HG02973 (cell line): ENCODE measurements around the gene NEDD8.
A peak's percentile ranks its signal among the peaks of the same experiment; 100 is the strongest.

Experiments used
- ATAC-seq: cut with Tn5 transposase; IDR thresholded peaks from one replicate; pipeline ENCODE4 v1.9.1; 2021; ENCODE audit warnings: moderate library complexity; ENCODE audit not compliant: unreplicated experiment

NEDD8 gene

DNA sequence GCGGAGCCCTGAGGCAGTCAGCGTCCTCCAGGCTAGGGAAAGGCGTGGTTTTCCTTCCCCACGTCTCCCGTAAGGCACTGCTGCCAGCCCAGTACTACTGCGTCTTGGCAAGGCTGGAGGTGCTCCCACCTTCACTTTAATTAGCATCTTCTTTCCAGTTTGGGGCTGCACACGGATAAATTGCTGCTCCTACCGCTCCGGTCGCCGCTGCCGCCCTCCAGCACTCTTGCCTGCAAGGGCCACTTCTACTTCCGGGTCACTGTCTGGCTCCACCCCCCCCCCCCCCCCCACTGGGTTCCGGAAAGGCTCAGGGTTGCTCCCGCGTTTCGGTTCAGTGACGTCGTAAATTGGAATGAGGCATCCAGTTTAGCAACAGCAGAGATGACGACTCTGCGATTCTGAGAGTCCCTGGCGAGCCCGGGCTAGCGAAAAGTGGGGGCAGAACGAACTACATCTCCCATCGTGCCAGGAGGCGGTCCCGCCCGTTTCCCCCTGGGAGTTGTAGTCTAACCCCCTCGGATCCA lies at the start of gene NEDD8:
Gene NEDD8, minus strand, starts transcription at position 247 of the 524 bp plus-strand sequence. Its CDS starts 100 bp downstream, at position 147.
- peak; percentile 62 for ATAC-seq

- ATAC-seq = no peak
These were observed 49.5 kb upstream of the NEDD8 start for GRCh38 chr14:24281636-24282035.

DNA sequence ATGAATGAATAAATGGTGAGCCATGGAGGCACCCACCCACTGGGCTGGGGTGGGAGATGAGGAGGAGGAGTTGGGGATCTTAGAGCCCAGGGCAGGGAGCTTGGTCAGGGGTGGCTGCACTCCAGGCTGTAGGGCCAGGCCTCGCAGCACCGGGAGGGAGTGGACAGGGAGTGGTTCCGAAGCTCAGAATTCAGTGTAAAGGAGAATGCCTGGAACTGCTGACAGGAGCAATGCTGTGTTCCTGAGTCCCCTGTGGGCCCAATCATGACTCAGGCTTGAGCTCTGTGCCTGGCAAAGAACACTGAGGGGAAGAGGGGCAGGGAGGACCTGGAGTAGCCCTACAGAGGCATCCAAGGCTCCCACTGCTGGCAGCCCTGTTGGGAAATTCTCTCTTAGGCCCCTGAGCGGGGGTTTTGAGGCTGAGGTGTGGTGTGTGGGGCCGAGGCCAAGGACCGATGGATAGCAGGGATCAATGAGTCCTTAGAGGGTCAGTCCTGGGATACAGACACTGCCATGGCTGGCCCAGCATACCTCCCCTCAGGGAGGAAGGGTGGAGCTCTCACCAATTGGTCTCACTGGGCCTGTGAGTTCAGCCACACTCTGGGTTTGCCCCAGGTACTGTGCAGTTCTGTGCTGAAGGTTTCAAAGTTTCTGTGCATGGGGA lies 48.8 kb upstream of the NEDD8 start:
- no peak for ATAC-seq

- no peak for ATAC-seq
These were observed 47.4 kb upstream of the NEDD8 start for GRCh38 chr14:24279301-24280186.

- no peak for ATAC-seq
These were observed 46.3 kb upstream of the NEDD8 start for GRCh38 chr14:24278424-24278823.

DNA sequence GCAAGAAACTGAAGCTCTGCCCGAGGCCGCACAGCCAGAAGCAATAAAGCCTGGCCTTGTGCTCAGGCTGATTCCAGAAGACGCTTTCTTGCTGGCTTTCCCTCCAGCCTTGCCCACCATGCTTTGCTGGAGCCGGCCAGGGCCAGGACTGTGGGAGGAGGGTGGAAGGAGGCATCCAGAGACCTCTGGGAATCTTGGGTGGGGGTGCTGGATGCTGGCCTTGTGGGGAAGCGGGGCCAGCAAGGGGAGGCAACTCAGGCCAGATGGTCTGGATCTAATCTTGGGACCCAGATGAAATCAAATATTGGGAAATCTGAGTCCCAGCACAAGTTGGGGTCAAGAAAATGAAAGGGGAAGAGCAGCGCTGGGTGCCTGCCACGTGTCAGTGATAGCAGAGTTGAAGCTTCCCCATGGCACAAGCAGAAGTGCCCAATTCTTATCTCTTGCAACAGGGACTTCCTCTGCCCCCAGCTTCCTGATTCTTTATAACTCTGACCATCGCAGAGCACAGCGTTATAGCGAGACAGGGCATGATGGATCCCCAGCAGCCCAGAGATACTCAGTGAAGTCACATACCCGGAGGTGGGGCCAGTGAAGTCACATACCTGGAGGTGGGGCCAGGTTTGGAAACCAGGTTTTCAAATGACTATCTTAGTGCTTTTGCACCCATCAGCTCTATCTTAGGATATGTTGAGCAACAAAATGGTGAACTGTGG lies 45.6 kb upstream of the NEDD8 start:
- ATAC-seq = no peak

DNA sequence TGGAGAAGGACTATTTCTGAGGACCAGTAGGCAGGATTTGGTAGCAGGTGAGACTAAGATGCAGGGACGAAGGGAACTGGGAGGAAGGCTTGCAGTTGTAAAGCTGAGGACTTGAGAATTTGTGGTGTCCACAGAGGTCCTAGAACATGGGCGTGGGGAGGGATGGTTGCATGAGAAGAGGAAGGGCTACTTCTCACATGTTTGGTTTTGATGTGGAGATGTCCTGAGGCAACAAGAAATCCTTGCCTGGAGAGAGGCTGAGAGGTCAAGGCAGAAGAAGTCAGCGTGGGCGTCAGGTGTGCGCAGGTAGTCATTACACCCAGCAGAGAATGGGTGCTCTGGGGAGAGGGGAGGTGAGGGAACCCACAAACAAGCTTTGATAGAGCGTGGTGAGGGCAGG lies 44.9 kb upstream of the NEDD8 start:
- no peak for ATAC-seq

DNA sequence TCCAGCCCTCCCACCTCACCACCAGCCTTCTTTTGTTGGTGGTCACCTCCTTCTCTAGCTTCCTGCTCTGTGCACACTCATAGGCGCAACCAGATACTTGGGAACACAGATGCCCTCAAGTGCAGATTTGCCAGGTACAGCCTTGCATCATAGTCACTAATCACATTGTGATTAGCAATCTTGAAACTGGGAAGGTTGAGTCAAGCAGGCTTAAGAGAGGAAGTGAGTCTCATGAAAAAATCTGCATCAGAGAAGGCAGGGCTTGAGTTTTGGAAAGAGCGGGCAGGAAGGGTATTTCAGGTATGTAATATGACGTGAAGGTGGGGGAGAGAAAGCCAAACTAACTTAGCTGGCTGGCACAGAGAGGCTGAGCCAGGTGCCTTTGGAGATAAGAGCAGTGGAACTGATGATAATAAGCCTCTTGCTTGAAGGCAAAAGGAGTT lies 42.0 kb upstream of the NEDD8 start:
- ATAC-seq = peak; percentile 44

- no peak for ATAC-seq
These were observed 41.3 kb upstream of the NEDD8 start for GRCh38 chr14:24273422-24273998.

DNA sequence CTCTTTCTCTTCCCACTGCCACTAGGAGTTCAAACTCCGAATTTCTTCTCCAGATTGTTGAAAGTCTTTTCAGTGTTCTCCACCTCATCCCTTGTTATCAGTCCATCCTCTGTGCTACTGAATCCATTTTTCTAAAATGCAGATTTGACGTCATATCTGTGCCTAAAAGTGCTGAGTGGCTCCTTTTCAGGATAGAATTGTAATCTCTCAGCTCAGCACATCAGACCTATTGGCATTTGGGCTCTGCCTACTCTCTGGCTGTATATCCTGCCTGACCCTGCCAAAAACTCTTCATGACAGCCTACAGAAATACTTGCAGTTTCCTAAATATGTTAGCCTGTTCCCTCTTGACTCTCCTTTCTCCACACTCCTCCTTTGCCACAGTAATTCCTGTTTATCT lies 40.3 kb upstream of the NEDD8 start:
- ATAC-seq = no peak

DNA sequence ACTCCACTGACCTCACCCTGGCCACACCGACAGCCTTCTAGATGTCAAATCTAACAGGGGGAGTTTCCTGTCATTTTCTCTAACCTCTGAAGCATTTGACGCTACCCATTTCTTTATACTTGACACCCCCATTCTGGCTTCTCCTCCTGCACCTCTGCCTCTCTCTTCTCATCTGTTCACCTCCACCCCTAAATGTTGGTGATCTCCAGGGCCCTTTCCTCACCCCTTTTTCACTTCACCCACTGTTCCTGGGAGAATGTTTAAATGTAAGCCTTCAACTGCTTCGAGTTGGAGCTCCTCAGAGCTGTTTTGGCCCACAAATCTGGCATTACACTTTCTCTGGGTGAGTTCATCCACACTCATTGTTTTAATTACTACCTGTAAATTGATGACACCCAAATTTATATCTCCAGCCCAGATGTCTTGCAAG lies 39.7 kb upstream of the NEDD8 start:
- no peak for ATAC-seq

DNA sequence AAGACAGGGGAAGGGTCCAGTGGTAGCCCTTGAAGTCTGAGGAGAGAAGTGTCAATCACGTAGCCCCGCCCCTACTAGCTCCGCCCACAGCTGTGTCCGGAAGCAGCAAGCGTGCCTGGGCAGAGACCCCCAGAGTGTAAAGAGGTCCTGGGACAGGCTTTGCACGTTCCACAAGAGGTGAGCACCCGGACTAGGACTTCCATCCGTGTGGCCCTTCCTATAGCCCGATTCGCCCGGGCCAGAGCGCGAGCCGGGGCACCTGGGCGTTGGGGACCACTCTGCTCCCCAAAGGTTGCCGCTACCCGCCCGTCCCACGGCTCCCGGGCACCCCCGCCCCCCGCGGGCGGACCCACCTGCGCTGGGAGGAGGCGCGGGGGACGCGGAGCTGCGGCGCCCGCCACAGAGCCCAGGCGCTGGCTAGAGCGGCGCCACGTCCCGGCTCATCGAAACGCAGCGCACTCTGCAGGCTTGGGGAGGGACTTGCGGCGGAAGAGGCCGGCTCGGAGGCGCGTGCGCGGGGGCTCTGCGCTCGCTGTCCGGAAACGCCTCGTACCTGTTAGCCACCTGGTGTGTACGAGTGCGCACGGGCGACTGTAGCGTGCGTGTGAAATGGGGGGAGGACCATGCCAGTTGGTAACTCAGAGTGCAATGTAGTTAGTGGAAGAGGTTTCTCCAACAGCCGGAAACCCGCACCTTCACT lies 39.1 kb upstream of the NEDD8 start, which contains the start of gene RABGGTA:
Gene RABGGTA, minus strand, starts transcription at position 464 of the 700 bp plus-strand sequence. CDS start 482 bp downstream, outside the sequence.
- peak; percentile 81 for ATAC-seq

DNA sequence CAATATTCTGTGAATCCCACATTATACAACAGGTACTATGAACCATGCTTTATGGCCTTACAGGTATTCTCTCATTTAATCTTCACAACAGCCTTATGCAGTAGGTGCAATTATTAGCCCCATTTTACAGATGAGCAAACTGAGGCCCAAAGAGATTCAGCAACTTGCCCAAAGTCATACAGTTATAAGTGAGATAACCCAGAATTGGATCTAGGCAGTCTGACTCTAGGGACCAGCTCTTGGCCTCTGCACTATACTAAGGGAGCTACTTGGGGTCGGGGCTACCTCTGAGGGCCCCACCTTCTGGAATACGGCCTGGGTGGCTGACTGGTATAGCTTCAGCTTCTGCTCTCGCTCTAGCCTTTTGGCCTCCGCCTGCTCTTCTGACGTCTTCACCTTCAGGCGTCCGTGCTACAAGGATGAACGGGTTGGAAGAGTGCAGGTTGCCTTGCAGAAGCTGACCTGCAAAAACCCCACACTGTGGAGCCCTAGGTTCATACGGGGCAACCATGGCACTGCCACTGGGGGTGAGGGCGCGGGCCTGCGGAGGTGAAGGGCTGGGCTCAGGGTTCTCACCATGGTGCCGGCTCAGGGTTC lies 38.5 kb upstream of the NEDD8 start:
- ATAC-seq = no peak

DNA sequence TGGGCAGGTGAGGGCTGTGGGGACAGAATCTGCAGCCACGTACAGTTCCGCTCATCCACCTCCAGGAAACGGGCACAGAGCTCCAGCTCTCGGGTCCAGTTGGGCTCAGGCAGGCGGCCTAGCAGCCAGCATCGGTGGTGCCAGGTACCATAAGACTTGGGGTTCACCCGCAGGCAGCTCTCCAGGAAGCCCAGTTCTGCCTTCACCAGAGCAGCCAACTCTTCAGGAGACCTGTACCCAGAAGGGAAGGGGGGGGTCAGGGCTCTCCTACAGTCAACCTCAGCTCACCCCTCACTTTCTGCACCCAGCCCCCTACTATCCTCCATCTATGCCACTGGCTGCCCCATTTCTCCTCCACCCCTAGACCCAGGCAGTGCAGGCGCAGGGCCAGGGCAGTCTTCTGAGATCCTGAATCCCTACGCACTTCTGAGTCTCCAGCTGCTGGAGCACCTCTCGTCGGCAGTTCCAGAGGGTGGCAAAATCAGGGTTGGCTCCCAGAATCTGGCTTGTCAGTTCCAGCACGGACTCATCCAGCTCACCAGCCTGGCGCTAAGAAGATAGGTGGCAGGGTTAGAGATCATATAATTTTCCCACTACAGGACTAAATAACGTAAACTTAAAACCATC lies 37.9 kb upstream of the NEDD8 start:
- ATAC-seq = no peak

GRCh38 chr14:24269368-24269767 lies 37.2 kb upstream of the NEDD8 start:
- no peak for ATAC-seq

DNA sequence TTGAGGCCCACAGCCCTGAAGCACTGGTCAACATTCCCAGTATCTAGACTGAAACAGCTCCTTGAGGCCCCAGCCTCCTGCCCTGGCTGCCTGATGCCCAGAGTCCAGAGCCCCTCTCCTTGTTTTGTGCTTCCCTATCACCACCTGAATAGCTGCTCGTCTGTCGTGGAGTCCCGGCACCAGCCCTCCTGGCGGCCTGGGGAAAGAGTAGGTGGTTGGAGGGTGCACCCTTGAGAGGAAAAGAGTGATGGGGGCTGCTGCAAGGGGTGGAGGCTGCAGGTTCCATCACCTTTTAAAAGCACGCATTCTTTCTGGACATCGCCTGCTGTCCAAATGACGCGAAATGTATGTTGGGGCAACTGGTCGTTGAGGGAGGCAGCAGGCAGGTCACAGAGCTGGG lies 36.1 kb upstream of the NEDD8 start:
- no peak for ATAC-seq

- ATAC-seq = no peak
These were observed 35.3 kb upstream of the NEDD8 start for GRCh38 chr14:24267516-24267915.

DNA sequence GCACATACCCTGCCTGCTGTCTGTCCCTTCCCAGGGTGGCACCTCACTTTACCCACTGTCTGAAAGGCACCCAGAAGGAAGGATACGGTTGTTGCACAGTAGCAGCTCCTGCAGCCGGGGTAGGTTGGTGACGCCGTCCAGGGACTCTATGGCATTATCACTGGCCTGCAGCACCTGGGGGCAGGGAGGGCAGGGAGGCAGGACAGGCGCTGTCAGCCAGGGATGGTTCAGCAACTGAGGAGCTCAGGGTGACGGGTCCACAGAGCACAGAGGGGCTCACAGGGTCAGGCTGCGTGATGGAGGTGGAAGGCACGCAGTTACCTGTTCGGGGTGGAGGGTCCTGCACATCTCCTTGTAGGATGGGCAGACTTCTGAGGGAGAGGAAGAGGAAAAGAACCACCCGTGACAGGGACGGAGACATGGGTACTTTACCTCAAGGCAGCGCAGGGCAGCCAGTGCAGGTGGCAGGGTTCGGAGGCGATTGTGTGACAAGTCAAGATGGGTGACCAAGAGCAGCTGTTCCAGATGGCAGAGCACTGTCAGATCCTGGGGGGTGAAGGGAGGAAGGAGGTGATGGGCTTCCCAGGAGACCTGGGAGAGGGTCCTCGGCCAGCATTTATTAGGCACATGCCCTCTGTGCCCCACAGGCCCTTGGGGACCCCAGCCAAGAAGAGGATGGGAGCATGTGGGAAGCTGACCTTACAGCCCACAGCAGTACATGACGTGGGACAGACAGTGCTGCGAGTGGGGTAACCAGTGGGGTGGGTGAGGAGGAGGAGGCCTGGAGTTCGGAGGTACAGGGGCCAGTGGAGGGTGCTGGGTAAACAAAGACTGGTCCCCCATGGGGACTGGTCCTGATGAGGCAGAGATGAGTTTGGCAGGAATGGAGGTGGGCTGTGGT lies 34.4 kb upstream of the NEDD8 start:
- no peak for ATAC-seq
